LHCN-M2 (cell line): Measurements from ENCODE around the gene SPAAR. TPM values are rescaled to one million over a fixed set of nuclear protein-coding genes. Genes with fewer than 3 reads are reported as not detected.
A peak's percentile ranks its signal among the peaks of the same experiment; 100 is the strongest.
"Not testable (repeated sequence)": the region's sequence is repeated elsewhere in the genome, so short reads cannot be mapped to it uniquely, and the experiment has no call there.

Experiments
- DNase-seq: peaks from one replicate; pipeline ENCODE4 v3.0.0-alpha.2; 2012; ENCODE audit warnings: low read depth
- polyA plus RNA-seq: library from polyadenylated mRNA; unstranded; fragments of >200 nt; gene quantifications from one replicate; pipeline ENCODE4 v1.2.1, GENCODE V29; 2012; ENCODE audit warnings: missing spikeins
- total RNA-seq: library from RNA; depleted of rRNA; stranded (reverse); fragments of >200 nt; gene quantifications from 2 replicates; pipeline ENCODE4 v1.2.3, GENCODE V29; 2014; rRNA removed

Gene SPAAR, protein sequence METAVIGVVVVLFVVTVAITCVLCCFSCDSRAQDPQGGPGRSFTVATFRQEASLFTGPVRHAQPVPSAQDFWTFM
- 0.17 and 0.38 TPM in 2 replicates for total RNA-seq
- polyA plus RNA-seq, result 0.55 TPM

DNA sequence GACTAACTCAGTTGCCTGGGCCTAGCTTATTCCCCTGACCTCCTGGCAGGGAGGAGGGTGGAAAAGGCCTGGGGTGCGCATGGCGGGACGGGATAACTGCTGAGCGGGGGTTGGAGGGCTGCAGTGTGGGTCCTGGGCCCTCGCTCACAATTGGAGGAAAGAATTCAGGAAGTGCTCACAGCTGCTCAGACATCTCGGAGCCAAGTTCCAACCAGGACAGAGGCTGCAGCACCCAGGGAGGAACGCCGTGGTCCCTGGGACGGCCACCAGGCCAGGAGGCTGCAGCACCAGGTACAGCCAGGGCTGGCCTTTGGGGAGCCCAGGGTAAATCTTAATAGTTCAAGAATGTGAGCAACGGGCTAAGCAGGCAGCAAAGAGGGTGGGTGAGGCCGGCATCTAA lies at the start of gene SPAAR:
TSS of gene SPAAR (plus strand) at position 217 of the 400 bp plus-strand sequence. CDS start 974 bp downstream, outside the sequence.
- no peak for DNase-seq

DNA sequence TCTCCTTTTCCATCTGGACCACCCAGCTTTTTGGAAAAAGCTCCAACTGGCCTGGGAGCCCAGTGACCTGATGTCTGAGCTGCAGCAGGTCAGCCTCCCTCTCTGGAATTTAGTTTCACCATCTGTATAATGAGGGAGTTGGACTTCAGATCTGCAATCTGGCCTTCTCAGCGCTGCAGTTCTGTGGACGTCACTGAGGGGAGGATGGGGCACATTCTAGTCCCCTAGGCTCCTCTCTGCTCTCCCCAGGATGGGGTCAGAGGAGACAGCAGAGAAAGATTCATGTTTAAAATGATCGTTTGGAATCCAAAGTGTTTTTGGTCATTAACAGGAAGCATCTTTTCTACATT lies 49.3 kb upstream of the SPAAR start:
- no peak for DNase-seq

DNA sequence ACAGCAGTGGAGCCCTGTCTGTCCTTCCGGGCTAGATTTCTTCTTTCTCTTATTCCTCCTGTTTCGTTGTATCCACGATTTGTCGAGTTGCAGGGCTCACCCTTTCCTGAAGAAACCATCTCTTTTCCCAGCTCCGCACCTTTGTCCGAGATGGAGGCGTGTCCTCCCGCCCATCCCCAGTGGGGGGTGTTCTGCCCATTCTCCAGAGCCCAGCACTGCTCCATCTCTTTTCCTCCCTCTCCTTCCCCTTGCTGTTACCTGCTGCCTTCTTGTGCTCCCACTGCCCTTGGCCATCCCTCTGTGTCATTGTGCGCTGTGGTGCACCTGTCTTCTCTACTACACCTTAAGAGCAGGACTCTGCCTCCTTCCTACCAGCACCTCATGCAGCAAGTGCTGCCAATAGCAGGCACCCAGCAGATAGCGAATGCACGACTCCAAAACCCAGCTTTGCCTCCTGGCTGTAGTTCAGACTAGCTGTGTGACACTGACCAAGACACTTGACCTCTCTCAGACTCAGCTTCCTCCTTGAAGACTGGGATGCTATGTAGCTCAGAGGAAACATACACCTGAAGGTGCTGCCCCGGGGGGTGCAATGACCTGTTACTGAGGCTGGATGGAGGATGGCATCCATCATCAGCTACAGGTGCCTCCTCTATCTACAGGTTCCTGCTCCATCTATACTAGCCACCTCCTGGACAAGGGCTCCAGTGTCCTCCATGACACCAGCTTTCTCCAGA lies 48.0 kb upstream of the SPAAR start:
- no peak for DNase-seq

DNA sequence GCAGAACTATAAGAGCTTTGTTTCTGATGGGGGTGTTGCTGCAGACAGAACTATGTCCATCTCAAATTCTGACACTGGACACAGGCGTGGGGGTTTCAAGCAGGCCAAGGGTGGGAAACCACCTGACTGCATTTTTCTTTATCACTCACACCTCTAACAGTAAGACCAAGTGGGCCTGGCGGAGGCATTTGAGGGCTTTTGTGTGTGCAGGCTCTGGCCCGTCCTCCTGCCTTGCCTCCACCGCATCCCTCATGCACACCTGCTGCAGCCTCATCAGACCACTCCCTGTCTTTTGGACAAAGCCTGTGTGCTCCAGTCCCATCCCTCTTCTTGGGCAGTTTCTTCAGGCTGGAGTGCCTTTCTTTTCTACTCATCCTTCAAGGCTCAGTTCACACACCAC lies 47.0 kb upstream of the SPAAR start:
- DNase-seq, result no peak

DNA sequence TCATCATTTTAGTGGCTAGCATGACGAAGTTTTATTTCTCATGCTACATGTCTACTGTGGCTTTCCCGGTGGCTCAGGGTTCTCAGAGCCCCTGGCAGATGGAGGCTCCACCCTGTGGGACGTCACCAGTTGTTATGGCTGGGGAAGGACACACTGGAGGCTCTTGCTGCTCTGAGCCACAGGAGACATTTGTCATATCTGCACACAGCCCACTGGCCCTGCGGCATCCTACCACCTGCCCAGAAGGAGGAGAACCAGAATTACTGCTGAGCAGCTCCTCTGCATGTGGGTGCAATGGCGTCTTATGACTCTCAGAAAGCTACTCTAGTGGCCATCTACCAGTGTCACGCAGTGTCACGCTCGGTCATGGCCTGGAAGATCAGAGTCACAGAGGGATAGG lies 45.7 kb upstream of the SPAAR start:
- DNase-seq, result no peak

DNA sequence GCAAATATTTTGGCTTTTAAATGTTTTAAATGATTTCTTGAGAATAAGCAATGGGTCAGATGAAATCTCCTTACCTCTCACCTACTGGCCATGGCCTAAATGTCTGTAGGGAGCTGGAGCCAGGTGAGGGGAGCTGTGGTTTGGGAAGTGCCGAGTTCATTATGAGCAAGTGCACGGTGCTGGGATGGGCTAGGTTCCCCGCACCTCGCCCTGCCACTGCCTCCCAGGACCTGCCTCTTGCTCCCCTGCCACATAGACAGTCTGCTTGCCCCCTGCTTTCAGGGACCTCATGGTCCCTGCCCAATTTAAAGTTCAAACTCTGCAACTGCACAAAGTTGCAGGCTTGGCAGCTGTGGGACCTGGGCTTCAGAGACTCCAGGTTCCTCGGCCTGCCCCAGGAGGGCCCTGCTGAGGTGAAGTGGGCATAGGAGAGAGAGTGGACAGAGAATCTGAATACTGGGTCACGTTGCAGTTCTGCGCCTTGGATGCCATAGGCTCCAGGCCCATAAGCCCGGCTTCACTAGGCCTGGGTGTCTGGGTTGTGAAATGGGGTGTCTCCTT lies 44.5 kb upstream of the SPAAR start:
- DNase-seq, result no peak

DNA sequence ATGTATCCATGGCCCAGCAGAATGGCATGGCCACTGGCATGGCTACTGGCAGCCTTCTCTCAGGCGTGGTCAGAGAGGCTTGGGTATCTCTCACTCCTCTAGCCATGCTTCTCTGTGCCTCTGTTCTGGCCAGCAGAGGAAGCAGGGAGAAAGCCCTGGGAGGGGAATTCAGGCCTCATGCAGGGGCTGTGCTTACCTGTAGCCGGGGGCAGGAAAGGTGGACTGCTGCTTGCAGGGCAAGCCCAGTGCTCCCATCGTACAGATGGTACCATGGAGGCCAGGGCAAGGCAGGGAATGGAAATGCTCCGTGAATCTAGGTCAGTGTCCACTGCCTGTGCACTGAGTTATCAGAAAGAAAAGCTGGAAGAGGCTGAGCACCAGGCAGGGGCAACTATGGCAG lies 41.8 kb upstream of the SPAAR start:
- no peak for DNase-seq

DNA sequence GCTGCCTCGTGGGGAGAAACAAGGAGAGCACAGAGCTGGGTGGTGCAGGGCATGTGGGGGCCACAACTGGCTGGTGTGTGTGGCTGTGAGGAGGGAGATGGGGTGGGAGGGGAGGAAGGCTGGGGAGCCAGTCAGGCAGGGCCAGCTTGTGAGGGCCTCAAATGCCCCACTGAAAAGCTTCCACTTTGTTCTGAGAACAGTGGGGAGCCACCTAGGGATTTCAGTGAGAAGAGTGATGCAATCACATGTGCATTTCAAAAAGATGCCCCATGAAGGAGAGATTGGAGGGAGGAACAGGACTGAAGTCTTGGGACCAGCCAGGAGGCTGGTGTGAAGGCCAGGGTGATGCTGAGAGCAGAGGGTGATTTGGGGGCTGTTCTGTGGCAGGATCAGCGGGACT lies 40.4 kb upstream of the SPAAR start:
- DNase-seq, result no peak

DNA sequence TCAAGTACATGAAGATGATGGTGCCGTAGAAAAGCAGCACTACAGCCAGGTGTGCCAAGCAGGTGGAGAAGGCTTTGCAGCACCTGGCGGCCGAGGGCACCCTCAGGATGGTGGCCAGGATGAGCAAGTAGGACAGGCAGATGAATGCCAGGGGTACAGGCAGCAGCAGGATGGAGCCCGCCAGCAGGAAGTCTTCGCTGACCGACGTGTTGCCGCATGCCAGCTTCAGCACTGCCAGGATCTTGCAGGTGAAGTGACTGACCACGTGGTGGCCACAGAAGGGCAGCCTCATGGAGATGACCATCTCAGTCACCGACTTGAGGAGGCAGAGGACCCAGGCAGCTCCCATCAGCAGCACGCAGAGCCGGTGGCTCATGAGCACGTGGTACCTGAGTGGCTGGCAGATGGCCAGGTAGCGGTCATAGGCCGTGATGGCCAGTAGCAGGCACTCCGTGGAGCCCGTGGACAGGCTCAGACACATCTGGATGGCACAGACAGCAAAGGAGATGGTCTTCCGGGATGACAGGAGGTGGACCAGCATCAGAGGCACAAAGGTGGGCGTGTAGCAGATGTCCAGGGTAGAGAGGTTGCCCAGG lies 39.6 kb upstream of the SPAAR start:
- no peak for DNase-seq

DNA sequence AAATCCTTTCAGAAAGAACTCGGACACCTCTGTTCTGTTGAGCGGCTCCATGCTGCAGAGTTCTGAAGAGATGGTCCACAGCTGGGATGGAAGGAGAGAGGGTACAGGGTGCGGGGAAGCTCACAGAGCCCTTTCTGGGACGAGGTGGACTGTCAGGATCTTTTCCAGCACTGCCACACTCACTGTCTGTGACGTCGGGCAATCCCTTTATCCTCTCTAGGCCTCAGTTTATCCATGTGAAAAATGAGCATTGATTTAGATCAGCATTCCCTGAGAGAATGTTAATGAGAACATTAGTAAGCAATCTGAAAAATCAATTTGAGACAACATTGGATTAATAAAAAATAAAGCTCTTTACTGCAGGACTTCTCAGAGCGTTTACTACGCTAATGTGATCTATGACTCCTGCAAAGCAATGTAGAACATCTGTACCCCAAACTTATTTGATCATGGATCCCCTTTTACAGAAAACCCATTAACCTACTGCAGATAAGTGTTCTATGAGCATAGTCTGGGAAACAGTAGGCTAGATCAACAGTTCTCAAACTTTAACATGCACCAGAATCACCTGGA lies 38.9 kb upstream of the SPAAR start, which contains the start of gene OR13J1:
TSS of gene OR13J1 (minus strand) at position 51 of the 573 bp plus-strand sequence. CDS start at position 51, 0 bp downstream.
- DNase-seq, result no peak

DNA sequence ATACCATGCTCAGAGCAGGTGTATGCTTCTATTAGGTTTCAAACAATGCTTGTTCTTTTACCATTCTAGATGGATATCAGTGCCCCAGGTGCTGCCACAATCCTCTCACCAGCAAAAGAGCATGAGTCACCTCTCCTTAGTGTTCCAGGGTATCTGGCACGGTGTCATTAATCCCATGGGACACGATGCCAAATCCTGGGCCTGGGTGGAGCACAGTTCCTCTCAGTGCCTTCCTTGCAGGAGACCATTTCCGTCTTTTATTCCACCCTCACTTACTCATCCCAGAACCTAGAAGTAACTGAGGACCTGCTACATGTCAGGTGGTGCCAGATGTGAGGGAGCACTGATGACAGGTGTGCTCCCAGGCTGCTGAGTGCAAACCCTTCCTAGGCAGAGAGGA lies 37.7 kb upstream of the SPAAR start:
- DNase-seq, result no peak

DNA sequence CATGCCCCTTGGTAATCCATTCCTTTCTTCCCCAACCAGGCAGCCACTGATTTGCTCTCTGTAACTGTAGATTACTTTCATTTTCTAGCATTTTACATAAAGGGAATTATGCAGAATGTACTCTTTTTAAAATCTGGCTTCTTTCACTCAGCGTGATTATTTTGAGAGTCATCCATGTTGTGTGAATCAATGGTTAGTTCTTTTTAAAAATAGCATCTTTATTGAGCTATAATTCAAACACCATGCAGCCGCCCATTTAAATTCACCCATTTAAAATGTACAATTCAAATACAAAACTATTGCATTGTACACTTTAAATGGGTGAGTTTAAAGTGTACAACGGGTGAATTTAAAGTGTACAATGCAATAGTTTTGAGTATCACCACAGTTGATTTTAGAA lies 36.8 kb upstream of the SPAAR start:
- no peak for DNase-seq

DNA sequence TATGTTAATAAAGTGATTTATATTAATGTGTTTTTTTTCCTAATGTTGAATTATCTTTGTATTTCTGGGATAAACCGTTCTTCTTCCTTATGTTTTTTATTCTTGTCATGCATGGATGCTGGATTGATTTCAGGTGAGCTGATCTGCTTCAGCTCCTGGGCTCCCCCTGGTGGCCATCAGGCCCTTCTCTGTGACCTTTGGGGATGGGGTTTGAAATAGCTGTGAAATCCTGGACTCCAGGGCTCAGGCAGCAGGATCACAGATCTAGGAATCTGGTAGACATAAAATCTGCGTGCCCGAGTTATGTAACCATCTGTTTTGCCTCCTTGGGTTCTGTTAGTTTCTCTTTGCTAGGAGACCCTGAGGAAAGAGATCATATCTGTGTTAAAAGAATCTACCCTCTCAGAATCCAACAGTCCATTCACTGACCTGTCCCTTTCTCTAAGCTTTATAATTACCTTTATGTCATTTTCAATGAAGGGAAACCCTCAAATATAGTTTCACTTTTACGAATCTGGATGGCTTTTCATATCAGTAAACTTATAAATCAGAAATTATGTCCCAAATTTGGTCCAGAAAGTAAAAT lies 26.9 kb upstream of the SPAAR start:
- peak; percentile 62 for DNase-seq

DNA sequence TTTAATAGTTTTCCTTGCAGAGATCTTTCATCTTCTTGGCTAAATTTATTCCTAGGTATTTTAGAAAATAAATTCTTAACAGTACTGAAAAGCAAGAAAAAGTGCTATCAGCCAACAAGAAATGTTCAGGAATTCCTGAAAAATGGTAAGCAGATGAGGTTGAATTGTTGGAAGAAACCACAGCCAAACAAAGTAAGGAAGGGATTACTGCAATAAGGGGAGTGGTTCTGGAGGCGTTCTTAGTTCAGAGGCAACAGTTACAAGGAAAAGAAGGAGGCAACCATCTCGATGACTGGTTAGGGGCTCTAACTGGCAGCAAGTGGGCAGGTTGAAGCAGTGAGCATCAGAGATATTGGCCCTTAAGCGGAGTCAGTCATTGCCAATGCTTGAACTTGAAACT lies 26.3 kb upstream of the SPAAR start:
- DNase-seq, result peak; percentile 23

DNA sequence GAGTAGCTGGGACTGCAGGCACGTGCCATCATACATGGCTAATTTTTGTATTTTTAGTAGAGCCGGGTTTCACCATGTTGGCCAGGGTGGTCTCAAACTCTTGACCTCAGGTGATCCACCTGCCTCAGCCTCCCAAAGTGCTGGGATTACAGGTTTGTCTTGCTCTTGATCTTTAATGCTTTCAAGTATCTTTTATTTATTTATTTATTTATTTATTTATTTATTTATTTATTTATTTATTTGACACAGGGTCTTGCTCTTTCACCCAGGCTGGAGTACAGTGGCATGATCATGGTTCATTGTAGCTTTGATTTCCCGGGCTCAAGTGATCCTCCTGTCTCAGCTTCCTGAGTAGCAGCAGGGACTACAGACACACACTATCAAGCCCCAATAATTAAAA lies 24.4 kb upstream of the SPAAR start:
- DNase-seq, result not testable (repeated sequence)

DNA sequence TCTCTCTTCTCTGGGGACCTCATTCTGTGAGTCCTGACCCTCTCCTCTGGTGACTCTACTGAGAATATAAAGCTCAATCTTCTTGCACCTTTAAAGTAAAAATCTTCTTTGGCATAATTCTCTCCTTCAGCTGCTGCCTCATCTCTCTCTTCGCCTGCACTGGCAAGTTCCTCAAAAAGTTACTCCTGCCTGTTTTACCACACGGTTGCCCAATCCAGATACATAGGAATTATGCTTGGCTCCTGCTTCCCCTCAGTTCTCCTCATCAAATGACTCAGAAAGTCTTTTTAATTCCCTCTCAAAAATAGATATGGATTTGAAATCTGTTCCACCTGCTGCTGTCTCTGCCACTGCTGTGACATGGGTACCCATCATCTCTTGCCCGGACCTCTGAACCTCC lies 17.6 kb upstream of the SPAAR start:
- DNase-seq, result peak; percentile 29

DNA sequence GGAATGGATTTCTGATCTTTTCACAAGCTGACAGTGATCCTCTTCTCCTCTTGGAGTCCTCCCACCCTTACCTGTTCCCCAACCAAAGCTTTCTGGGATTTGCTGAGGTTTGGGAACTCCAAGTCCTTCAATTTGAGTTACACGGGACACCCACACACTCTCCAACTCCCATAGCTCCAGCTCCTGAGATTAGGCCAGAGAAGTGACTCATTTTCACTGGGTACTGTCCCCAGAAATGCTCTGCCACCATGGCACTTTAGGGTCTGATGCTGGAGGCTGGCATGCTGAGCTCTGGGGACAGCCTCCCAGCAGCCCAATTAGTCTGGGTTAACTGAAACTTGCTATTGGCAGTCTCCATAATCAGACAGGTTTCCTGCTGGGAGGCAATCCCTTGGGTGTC lies 17.2 kb upstream of the SPAAR start:
- no peak for DNase-seq

DNA sequence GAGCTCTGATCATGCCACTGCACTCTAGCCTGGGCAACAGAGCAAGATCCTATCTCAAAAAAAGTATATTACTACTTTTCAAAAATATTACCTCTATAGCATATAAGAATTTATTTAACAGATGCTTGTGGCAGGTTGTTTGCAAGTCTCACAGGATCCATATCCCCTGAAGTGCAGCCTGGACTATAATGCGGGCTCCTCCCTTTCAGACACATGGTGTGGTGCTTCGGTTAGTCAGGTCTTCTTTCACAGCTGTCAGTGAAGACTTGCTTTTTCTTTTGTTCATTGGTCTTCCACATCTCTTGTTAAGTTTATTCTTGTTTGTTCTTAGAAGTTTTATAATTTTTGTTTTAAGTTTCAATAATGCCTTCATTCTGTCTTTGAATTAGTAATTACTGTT lies 12.7 kb upstream of the SPAAR start:
- DNase-seq, result no peak

DNA sequence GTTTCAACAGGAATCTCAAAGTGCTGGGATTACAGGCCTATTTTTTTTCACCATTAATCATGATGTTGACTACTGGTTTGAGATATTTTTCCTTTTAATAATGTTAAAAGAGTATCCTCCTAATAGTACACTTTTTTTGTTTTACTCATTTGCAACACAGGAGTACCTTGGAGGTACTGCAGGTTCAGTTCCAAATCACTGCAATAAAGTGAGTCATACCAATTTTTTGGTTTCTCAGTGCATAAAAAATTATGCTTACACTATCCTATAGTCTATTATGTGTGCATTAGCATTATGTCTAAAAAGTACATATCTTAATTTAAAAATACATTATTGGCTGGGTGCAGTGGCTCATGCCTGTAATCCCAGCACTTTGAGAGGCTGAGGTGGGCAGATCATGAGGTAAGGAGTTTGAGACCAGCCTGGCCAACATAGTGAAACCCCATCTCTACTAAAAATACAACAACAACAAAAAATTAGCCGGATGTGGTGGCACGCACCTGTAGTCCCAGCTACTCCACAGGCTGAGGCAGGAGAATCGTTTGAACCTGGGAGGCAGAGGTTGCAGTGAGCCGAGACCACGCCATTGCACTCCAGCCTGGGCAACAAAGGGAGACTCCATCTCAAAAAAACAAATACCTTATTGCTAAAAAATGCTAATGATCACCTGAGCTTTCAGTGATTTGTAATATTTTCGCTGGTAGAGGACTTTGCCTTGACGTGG lies 11.8 kb upstream of the SPAAR start:
- DNase-seq, result not testable (repeated sequence)

DNA sequence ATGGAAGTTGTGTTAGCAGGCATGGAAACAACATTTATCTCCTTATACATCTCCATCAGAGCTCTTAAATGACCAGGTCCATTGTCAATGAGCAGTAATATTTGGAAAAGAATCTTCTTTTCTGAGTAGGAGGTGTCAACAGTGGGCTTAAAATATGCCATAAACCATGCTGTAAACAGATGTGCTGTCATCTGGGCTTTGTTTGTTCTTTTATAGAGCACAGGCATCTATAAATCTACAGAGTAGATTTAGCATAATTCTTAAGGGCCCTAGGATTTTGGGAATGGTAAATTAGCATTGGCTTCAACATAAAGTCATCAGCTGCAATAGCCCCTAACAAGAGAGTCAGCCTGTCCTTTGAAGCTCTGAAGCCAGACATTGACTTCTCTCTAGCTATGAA lies 11.0 kb upstream of the SPAAR start:
- DNase-seq, result no peak

DNA sequence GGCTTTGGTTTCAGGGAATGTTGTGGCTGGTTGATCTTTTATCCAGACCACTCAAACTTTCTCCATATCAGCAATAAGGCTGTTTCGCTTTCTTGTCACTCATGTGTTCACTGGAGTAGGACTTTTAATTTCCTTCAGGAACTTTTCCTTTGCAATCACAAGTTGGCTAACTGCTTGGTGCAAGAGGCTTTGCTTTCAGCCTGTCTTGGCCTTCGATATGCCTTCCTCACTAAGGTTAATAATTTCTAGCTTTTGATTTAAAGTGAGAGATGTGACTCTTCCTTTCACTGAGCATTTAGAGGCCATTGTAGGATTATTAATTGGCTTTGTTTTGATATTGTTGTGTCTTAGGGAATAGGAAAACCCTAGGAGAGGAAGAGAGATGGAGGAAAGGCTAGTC lies 10.3 kb upstream of the SPAAR start:
- DNase-seq, result no peak

DNA sequence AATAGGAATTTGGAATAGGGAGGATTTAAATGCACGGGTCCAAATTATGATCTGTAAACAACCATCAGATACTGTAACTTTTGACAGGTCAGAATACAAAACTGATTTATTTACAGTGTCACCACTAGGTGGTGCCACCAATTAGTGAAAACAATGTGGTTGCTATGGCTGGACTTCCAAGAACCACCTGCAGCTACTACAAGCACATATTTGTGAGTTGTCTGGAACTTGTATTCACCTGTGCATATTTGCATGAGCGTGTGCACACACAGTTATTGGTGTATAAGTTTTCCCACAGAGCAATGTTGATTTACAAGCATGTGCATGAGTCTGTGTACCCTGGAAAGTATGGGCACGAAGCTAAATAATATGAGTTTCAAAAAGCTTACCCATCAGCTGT lies 6.2 kb upstream of the SPAAR start:
- DNase-seq, result peak; percentile 52
